OCI-LY1 (cell line): Measurements from ENCODE around the gene RALGPS1.

ENCODE experiments used
- H2AFZ ChIP-seq: fragments of 200-600 bp; sonication (generic), shearing (Covaris generic); 2 replicates; pipeline ENCODE4 v1.6.0; 2014; ENCODE audit warnings: antibody characterized with exemption, mild to moderate bottlenecking, low read length
- H3F3A ChIP-seq: fragments of 200-600 bp; sonication (generic), shearing (Covaris generic); 2 replicates; pipeline ENCODE4 v1.6.0; 2014; ENCODE audit warnings: mild to moderate bottlenecking, antibody characterized with exemption, low read length, moderate library complexity; ENCODE audit not compliant: insufficient read depth
- H3K27ac ChIP-seq: fragments of 200-600 bp; sonication (generic); 2 replicates; pipeline ENCODE4 v1.5.1; 2014; ENCODE audit warnings: low read length, mixed run types, mild to moderate bottlenecking, low read depth; ENCODE audit not compliant: poor library complexity, severe bottlenecking
- H3K27me3 ChIP-seq: fragments of 200-600 bp; sonication (generic); 2 replicates; pipeline ENCODE4 v1.6.0; 2014; ENCODE audit warnings: antibody characterized with exemption, mild to moderate bottlenecking, low read length, moderate library complexity; ENCODE audit not compliant: insufficient read depth
- H3K36me3 ChIP-seq: fragments of 200-600 bp; sonication (generic); 2 replicates; pipeline ENCODE4 v1.6.1; 2014; ENCODE audit warnings: mild to moderate bottlenecking, antibody characterized with exemption, low read length, moderate library complexity, mixed read lengths; ENCODE audit not compliant: insufficient read depth
- H3K4me1 ChIP-seq: fragments of 200-600 bp; sonication (generic); 2 replicates; pipeline ENCODE4 v1.5.1; 2014; ENCODE audit warnings: mild to moderate bottlenecking, low read length, moderate library complexity; ENCODE audit not compliant: insufficient read depth, severe bottlenecking
- H3K4me2 ChIP-seq: fragments of 200-600 bp; sonication (generic), shearing (Covaris generic); 2 replicates; pipeline ENCODE4 v1.6.1; 2014; ENCODE audit warnings: low read length
- H3K4me3 ChIP-seq: fragments of 200-600 bp; sonication (generic); 2 replicates; pipeline ENCODE4 v1.5.1; 2014; ENCODE audit warnings: low read length, low read depth, mild to moderate bottlenecking, mixed read lengths; ENCODE audit not compliant: poor library complexity, severe bottlenecking
- H3K79me2 ChIP-seq: fragments of 200-600 bp; shearing (Covaris generic); 2 replicates; pipeline ENCODE4 v1.6.1; 2016; ENCODE audit warnings: mixed run types, low read length, mixed read lengths; ENCODE audit not compliant: insufficient read depth
- H3K9ac ChIP-seq: fragments of 200-600 bp; sonication (generic), shearing (Covaris generic); 2 replicates; pipeline ENCODE4 v1.6.1; 2014; ENCODE audit warnings: mild to moderate bottlenecking, low read length, mixed read lengths
- H3K9me2 ChIP-seq: fragments of 200-600 bp; sonication (generic), shearing (Covaris generic); 2 replicates; pipeline ENCODE4 v1.6.1; 2014; ENCODE audit warnings: low read depth, mild to moderate bottlenecking, low read length, mixed read lengths
- H3K9me3 ChIP-seq: fragments of 200-600 bp; shearing (Covaris generic); 2 replicates; pipeline ENCODE4 v1.6.1; 2014; ENCODE audit warnings: low read length, mixed read lengths
- H4K20me1 ChIP-seq: fragments of 200-600 bp; sonication (generic), shearing (Covaris generic); 2 replicates; pipeline ENCODE4 v1.6.0; 2016; ENCODE audit warnings: mild to moderate bottlenecking, low read length; ENCODE audit not compliant: insufficient read depth
- CTCF ChIP-seq: fragments of 200-600 bp; sonication (generic), shearing (Covaris generic); IDR thresholded peaks from 2 replicates; pipeline ENCODE4 v1.5.1; 2017; ENCODE audit warnings: mild to moderate bottlenecking, antibody characterized with exemption, low read length, moderate library complexity, mixed read lengths
- EZH2 ChIP-seq: fragments of 200-600 bp; sonication (generic), shearing (Covaris generic); IDR thresholded peaks from 2 replicates; pipeline ENCODE4 v1.8.0; 2017; ENCODE audit warnings: borderline replicate concordance, mixed run types, mild to moderate bottlenecking, antibody characterized with exemption, low read length, moderate library complexity, mixed read lengths

Gene RALGPS1

GRCh38 chr9:126980231-126980630, 65.6 kb downstream of the RALGPS1 start:
- Histone ChIP-seq H3K9me2 (no peaks in the 10 kb centered on the region), H4K20me1 (no peaks in the 10 kb centered on the region), H3K27me3 (no peaks in the 10 kb centered on the region), H3K9ac (no peak overlapping the region), H3K27ac (no peak overlapping the region), H2AFZ (no peak overlapping the region), H3K36me3 (no peaks in the 10 kb centered on the region), H3K4me2 (no peak overlapping the region), H3F3A (no peaks in the 10 kb centered on the region), H3K79me2 (no peaks in the 10 kb centered on the region), H3K4me1 (no peaks in the 10 kb centered on the region), H3K9me3 (no peaks in the 10 kb centered on the region), H3K4me3 (no peak overlapping the region)
- no peak for TF ChIP-seq EZH2
- no peak for TF ChIP-seq CTCF

GRCh38 chr9:126981218-126981617, 66.6 kb downstream of the RALGPS1 start:
- Histone ChIP-seq H3K27me3 (no peaks in the 10 kb centered on the region), H3K4me3 (no peak overlapping the region), H3F3A (no peaks in the 10 kb centered on the region), H3K27ac (no peak overlapping the region), H3K9ac (no peak overlapping the region), H3K36me3 (no peaks in the 10 kb centered on the region), H3K9me3 (no peaks in the 10 kb centered on the region), H3K79me2 (no peaks in the 10 kb centered on the region), H2AFZ (no peak overlapping the region), H4K20me1 (no peaks in the 10 kb centered on the region), H3K4me2 (no peak overlapping the region), H3K9me2 (no peaks in the 10 kb centered on the region), H3K4me1 (peaks cover 5% of the 10 kb centered on the region)
- TF ChIP-seq CTCF (no peak), EZH2 (no peak)

DNA sequence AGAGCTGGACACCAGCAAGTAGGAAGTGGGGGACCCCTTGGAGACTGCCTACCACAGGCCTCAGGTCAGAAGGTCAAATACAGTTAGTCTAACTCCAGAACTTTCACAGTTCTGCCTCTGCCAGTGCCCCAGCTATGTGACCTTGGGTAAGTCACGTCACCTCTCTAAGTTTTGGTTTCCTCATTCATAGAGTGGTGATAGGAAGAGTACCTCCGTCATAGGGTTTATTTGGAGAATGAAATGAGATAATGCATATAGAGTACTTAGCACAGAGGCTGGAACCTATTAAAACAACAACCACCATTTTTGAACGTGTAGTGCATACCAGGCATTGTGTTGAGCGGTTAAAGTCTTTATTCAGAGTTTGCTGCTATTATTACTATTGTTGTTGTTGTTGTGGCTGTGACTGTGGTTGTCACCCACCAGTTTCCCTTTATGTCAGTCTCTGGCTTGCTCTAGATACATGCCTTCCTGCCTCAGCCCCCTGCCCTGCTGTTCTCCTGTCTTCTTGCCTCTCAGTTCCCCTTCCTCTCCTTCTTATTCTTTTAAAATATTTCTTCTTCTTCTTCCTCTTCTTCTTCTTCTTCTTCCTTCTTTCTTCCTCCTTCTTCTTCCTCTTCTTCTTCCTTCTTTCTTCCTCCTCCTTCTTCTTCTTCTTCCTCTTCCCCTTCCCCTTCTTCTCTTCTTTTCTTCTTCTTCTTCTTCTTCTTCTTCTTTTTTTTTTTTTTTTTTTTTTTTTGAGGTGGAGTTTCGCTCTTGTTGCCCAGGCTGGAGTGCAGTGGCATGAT, 67.8 kb downstream of the RALGPS1 start:
- Histone ChIP-seq H3K27me3 (no peaks in the 10 kb centered on the region), H2AFZ (no peak overlapping the region), H3K79me2 (no peaks in the 10 kb centered on the region), H3K9ac (no peak overlapping the region), H3K27ac (no peak overlapping the region), H3K4me1 (peaks cover 5% of the 10 kb centered on the region), H3F3A (no peaks in the 10 kb centered on the region), H4K20me1 (no peaks in the 10 kb centered on the region), H3K9me3 (no peaks in the 10 kb centered on the region), H3K36me3 (no peaks in the 10 kb centered on the region), H3K9me2 (no peaks in the 10 kb centered on the region), H3K4me2 (no peak overlapping the region), H3K4me3 (no peak overlapping the region)
- TF ChIP-seq EZH2 (no peak), CTCF (no peak)
